NCI-H1092 (cell line): Measurements from ENCODE around the gene CTSA.

Experiments used
- DNase-seq: peaks from one replicate; lab custom pipeline; 2025; lab: John Stamatoyannopoulos, UW

CTSA gene

DNA sequence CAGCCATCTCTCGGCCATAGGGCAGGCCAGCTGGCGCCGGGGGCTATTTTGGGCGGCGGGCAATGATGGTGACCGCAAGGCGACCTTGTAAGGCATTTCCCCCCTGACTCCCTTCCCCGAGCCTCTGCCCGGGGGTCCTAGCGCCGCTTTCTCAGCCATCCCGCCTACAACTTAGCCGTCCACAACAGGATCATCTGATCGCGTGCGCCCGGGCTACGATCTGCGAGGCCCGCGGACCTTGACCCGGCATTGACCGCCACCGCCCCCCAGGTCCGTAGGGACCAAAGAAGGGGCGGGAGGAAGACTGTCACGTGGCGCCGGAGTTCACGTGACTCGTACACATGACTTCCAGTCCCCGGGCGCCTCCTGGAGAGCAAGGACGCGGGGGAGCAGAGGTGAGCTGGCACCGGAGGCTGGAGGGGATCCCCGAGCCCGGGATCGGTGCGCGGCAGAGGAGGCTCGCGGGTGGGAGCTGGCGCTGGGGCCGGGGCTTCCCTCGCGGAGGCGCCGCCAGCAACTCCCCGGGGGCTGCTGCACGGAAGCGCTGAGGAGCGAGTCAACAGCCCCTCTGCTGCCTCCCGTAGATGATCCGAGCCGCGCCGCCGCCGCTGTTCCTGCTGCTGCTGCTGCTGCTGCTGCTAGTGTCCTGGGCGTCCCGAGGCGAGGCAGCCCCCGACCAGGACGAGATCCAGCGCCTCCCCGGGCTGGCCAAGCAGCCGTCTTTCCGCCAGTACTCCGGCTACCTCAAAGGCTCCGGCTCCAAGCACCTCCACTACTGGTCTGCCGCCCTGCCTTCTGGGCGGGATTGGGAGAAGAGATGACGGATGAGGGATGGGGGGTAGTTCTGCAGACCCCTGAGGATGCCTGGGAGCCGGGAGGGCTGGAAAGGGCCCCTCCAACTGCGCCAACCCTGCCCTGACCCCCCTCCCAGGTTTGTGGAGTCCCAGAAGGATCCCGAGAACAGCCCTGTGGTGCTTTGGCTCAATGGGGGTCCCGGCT lies at the start of gene CTSA, which contains the start of gene NEURL2:
CTSA (plus strand) TSS at position 351 of the 999 bp plus-strand sequence; CDS start at position 585, 234 bp downstream.
NEURL2 (minus strand) TSS at position 224 of the 999 bp plus-strand sequence; CDS start at position 7, 217 bp downstream.
- DNase-seq: peak; percentile 75

GRCh38 chr20:45841407-45842129 lies 49.6 kb upstream of the CTSA start:
- DNase-seq: no peak

GRCh38 chr20:45842169-45842812 lies 48.8 kb upstream of the CTSA start:
- DNase-seq: no peak

- no peak for DNase-seq
Measured at GRCh38 chr20:45843506-45843905, 47.6 kb upstream of the CTSA start.

DNA sequence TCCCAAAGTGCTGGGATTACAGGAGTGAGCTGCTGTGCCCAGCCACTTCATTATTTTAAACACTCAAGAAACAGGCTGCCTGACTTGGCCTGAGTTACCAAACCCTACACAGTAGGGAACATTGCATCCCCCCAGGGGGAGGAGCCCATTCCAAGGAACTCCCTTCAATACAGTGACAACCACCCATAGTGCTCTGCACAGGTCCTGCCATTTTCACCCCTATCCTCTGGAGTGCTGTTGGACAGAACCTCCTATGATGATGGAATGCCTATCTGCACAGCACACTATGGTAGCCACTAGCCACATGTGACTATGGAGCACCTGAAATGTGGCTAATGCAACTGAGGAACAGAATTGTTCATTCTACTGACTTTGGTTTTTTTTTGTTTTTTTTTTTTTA lies 45.7 kb upstream of the CTSA start:
- no peak for DNase-seq

DNA sequence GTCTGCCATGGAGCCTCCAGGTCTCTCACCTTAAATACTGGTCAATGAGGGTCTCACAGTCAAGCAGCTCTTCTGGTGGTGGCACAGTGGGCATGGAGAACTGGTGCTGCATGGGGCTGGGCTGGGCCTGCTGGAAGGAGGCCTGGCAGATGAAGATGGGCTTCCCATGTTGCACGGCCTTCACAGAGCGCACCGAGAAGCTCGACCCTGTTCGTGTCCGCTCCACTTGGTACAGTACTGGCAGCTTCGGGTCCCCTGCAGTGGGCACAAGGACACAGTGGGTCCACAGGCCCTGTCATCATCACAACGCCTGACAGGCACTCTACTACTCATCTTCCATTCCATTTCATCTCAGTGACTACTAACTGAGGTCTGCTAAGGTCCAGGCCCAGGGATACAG lies 42.7 kb upstream of the CTSA start:
- DNase-seq: no peak

- DNase-seq: no peak
Measured at GRCh38 chr20:45848969-45849582, 42.1 kb upstream of the CTSA start.

GRCh38 chr20:45850238-45850637 lies 40.9 kb upstream of the CTSA start:
- no peak for DNase-seq

- DNase-seq: no peak
Measured at GRCh38 chr20:45850926-45851325, 40.2 kb upstream of the CTSA start.

DNA sequence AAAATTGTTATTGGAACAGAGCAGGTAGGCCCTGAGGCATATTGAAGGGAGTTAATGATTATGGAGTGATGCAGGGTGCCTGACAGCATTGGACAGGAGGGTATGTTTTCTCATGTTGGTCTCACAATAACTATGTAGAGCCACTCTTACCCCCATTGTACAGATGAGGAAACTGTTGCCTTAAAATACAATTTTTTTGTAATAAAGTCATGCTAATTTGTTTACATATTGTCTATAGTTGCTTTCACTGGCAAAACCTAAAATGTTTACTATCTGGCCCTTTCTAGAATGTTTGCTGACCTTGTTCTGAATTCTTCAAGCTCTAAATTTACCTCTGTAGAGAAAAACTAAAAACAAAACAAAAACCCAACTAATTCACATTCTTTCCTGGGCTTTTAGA lies 39.6 kb upstream of the CTSA start:
- DNase-seq: no peak

GRCh38 chr20:45852326-45852725 lies 38.8 kb upstream of the CTSA start:
- no peak for DNase-seq

DNA sequence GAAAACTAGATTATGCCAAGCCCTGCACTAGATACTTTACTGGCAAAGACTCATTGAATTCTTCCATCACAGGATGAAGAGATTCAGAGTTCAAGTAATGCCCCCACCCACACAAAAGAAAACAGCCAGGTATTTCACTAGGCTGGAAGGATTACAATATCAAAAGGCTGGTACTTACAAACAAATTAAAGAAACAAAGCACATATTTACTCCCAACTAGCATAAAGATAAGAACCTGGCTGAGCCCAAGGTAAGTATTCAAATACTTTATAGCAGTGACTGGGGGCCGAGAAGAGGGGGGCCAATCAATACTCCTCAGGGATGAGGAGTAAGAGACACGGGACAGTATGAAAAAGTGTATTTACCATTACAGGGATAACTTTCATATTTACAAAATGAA lies 37.7 kb upstream of the CTSA start:
- no peak for DNase-seq

- peak; percentile 100 for DNase-seq
Measured at GRCh38 chr20:45857114-45857881, 33.8 kb upstream of the CTSA start, which contains the start of the genes ACOT8 and ZSWIM3. TSS of gene ACOT8 (minus strand) at chr20:45857392. CDS start at chr20:45857315, 77 bp downstream. TSS of gene ZSWIM3 (plus strand) at chr20:45857614. CDS start at chr20:45857826, 212 bp downstream.

DNA sequence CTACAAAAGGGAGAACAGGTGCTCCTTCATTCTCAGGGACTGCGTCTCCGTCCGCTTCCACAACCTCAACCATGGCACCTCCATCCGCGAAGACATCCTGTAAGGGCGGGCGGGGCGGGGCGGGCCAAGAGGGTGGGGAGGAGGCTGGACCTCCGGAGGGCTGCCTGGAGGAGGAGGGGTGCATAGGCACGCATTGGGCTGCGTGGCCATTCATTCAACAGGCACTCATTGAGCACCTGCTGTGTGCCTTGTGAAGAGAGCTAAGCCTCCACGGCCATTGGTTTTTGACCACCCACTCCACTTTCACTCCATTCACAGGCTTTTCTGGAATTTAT lies 33.3 kb upstream of the CTSA start:
- no peak for DNase-seq

DNA sequence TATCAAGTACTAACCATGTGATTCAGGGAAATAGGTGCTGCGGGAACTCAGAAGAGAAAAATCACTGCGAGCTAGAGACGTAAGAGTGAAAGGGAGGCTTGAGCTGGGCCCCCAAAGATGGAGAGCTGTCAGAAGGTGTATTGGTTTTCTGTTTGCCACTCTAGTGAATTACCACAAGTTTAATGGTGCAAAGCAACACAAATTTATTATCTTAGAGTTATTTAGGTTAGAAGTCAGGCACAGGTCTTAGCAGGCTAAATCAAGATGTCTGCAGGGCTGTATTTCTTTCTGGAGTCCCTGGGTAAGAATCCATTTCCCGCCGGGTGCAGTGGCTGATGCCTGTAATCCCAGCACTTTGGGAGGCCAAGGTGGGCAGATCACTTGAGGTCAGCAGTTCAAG lies 31.2 kb upstream of the CTSA start:
- no peak for DNase-seq

DNA sequence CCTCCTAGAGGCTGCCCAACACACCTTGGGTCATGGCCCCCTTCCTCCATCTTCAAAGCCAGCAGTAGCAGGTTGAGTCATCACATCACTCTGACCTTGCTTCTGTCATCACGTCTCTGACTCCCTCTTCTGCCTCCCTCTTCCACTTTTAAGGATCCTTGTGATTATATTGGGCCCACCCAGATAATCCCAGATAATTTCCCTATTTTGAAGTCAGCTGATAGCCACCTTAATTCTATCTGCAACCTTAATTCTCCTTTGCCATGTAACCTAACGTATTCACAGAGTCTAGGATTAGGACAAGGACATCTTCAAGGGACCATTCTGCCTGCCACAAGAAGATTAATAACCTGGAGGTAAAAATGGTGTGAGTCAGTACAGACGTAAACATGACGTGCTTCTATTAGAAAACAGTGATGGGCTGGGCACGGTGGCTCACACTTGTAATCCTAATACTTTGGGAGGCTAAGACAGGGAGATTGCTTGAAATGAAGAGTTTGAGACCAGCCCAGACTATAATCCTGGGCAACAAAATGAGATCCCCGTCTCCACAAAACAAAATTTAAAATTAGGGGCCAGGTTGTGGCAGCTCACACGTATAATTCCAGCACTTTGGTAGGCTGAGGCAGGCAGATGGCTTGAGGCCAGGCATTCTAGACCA lies 30.4 kb upstream of the CTSA start:
- no peak for DNase-seq

- peak; percentile 14 for DNase-seq
Measured at GRCh38 chr20:45861221-45862075, 29.7 kb upstream of the CTSA start.

GRCh38 chr20:45863543-45864470 lies 27.3 kb upstream of the CTSA start:
- DNase-seq: no peak
